Measurements from ENCODE around the gene NAALADL2.

DNA sequence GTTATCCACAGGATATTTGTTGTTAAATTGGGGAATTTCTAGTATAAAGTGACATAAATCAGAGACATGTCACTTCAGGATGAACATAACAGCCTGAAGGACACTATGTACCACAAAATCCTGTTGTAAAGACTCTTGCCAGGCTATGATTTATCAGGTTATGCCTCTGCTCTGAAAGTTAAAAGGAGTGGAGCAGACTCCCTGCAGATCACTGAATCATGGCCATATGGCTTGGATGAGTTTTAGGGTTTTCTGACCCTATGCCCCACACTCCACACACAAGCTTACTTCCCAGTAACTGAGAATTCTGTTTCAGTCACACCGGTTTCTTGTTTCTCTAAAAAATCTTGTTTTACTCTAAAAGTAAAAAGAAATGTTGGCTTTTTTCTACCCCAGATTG is 869.4 kb downstream of the NAALADL2 start:
- no peak for TF ChIP-seq CTCF (IDR thresholded peaks at IDR 0.05)
- TF ChIP-seq EZH2 (IDR thresholded peaks at IDR 0.05) = no peak
- no peak for TF ChIP-seq EZH2phosphoT487 (IDR thresholded peaks at IDR 0.05)

Data from neural progenitor cell (in vitro differentiated cells).